A673 (cell line): Measurements from ENCODE around the gene SMOC2. TPM values are rescaled to one million over a fixed set of nuclear protein-coding genes. Genes with fewer than 3 reads are reported as not detected.

Experiments used
- BruUV-seq: library from RNA; stranded (reverse); fragments of 400-500 nt; replicated peaks from 2 replicates; lab custom pipeline; 2021; lab: Mats Ljungman, UMichigan
- CTCF ChIA-PET: fragments of 300-600 bp; sonication (Branson Sonifier 250); formaldehyde crosslinking; loops from one replicate; lab custom pipeline; 2022; ENCODE audit warnings: antibody characterized with exemption; lab: Charles Lee
- POLR2A ChIA-PET: fragments of 300-600 bp; sonication (Branson Sonifier 250); formaldehyde crosslinking; loops from one replicate; lab custom pipeline; 2022; ENCODE audit warnings: antibody characterized with exemption; ENCODE audit not compliant: low non-redundant PET; lab: Charles Lee
- DNase-seq: peaks from one replicate; pipeline ENCODE4 v3.0.0-alpha.2; 2015; ENCODE audit warnings: low spot score
- H3K27ac ChIP-seq: fragments of 200-600 bp; sonication (generic); 2 replicates; pipeline ENCODE4 v1.5.1; 2016; ENCODE audit warnings: mixed run types, low read depth, mild to moderate bottlenecking, mixed read lengths, antibody characterized with exemption, low read length; ENCODE audit not compliant: poor library complexity, severe bottlenecking
- H3K27me3 ChIP-seq: fragments of 200-600 bp; sonication (generic); replicated peaks from 2 replicates; pipeline ENCODE4 v1.6.1; 2017; ENCODE audit warnings: mixed run types, low read depth, mild to moderate bottlenecking, mixed read lengths, antibody characterized with exemption, low read length; ENCODE audit not compliant: insufficient read depth, poor library complexity
- H3K36me3 ChIP-seq: fragments of 200-600 bp; sonication (generic); 2 replicates; pipeline ENCODE4 v1.6.1; 2016; ENCODE audit warnings: mixed run types, mild to moderate bottlenecking, mixed read lengths, antibody characterized with exemption, low read length; ENCODE audit not compliant: insufficient read depth, poor library complexity, severe bottlenecking
- H3K4me1 ChIP-seq: fragments of 200-600 bp; sonication (generic); 2 replicates; pipeline ENCODE4 v1.6.1; 2017; ENCODE audit warnings: mixed run types, mild to moderate bottlenecking, mixed read lengths, antibody characterized with exemption, low read length; ENCODE audit not compliant: insufficient read depth, poor library complexity, severe bottlenecking
- H3K4me3 ChIP-seq: fragments of 200-600 bp; sonication (generic); 2 replicates; pipeline ENCODE4 v1.5.1; 2016; ENCODE audit warnings: low read depth, mixed run types, mild to moderate bottlenecking, mixed read lengths, low read length; ENCODE audit not compliant: poor library complexity, severe bottlenecking
- H3K9me3 ChIP-seq: fragments of 200-600 bp; sonication (generic); 2 replicates; pipeline ENCODE4 v1.6.1; 2016; ENCODE audit warnings: mixed run types, low read depth, mild to moderate bottlenecking, mixed read lengths, antibody characterized with exemption, low read length; ENCODE audit not compliant: poor library complexity, severe bottlenecking
- CTCF ChIP-seq: fragments of 300-800, 200-600 bp; sonication (generic); conservative IDR thresholded peaks from 2 replicates; pipeline ENCODE4 v1.5.1; 2017; ENCODE audit warnings: low read depth, mild to moderate bottlenecking, antibody characterized with exemption, low read length, moderate library complexity, mixed read lengths
- EZH2 ChIP-seq: fragments of 200-600 bp; sonication (generic); IDR thresholded peaks from 2 replicates; pipeline ENCODE4 v1.6.1; 2017; ENCODE audit warnings: borderline replicate concordance, low read depth, mild to moderate bottlenecking, mixed read lengths, antibody characterized with exemption, low read length; ENCODE audit not compliant: poor library complexity, severe bottlenecking
- intact Hi-C: fragments of 100-400 bp; cut with micrococcal nuclease; formaldehyde crosslinking; loops from one replicate; pipeline ENCODE4 v1.10.0; 2022; ENCODE audit not compliant: unreplicated experiment
- total RNA-seq: library from RNA; stranded (reverse); gene quantifications from 2 replicates; pipeline ENCODE4 v1.2.3, GENCODE V29; 2021

The SMOC2 gene
- total RNA-seq, 1 experiment from 2014 or later, result 1.8 TPM

- ChIA-PET CTCF (no interaction called here), POLR2A (no interaction called here)
- Histone ChIP-seq H3K4me3 (no peak overlapping the region), H3K27me3 (no peaks in the 10 kb centered on the region), H3K4me1 (no peaks in the 10 kb centered on the region), H3K9me3 (no peaks in the 10 kb centered on the region), H3K27ac (no peak overlapping the region), H3K36me3 (no peaks in the 10 kb centered on the region)
- TF ChIP-seq CTCF, result no peak
- no peak for TF ChIP-seq EZH2
- intact Hi-C loops, result no loop called here
- no peak for DNase-seq
- no TSS peak for BruUV-seq
Observed at GRCh38 chr6:168528474-168529095, 87.6 kb downstream of the SMOC2 start.

GRCh38 chr6:168529214-168529613, 88.2 kb downstream of the SMOC2 start:
- H3K4me1 ChIP-seq, result no peaks in the 10 kb centered on the region
- no peak for DNase-seq
- intact Hi-C loops, result no loop called here
- POLR2A ChIA-PET, result no interaction called here
- no peak overlapping the region for H3K4me3 ChIP-seq
- TF ChIP-seq EZH2 (no peak), CTCF (no peak)
- no TSS peak for BruUV-seq
- CTCF ChIA-PET, result no interaction called here
- no peaks in the 10 kb centered on the region for H3K27me3 ChIP-seq
- no peaks in the 10 kb centered on the region for H3K36me3 ChIP-seq
- no peak overlapping the region for H3K27ac ChIP-seq
- no peaks in the 10 kb centered on the region for H3K9me3 ChIP-seq

- no TSS peak for BruUV-seq
- CTCF ChIA-PET, result no interaction called here
Observed at GRCh38 chr6:168530653-168531071, 89.7 kb downstream of the SMOC2 start.

More at GRCh38 chr6:168530653-168531071, 89.7 kb downstream of the SMOC2 start:
- DNase-seq, result no peak
- TF ChIP-seq EZH2, result no peak
- TF ChIP-seq CTCF, result no peak
- Histone ChIP-seq H3K4me3 (no peak overlapping the region), H3K36me3 (no peaks in the 10 kb centered on the region), H3K9me3 (no peaks in the 10 kb centered on the region), H3K27me3 (no peaks in the 10 kb centered on the region), H3K27ac (no peak overlapping the region), H3K4me1 (no peaks in the 10 kb centered on the region)
- intact Hi-C loops, result no loop called here
- POLR2A ChIA-PET, result no interaction called here
